SK-N-MC (cell line): ENCODE measurements around the gene RHOA.

Experiments used
- DNase-seq: peaks from one replicate; pipeline ENCODE4 v3.0.0-alpha.2; 2011; ENCODE audit warnings: low read depth, low spot score
- H3K27ac ChIP-seq: fragments of 200-600 bp; sonication (generic); 2 replicates; pipeline ENCODE4 v1.5.1; 2016; ENCODE audit warnings: mixed run types
- H3K36me3 ChIP-seq: fragments of 200-600 bp; sonication (generic); 2 replicates; pipeline ENCODE4 v1.6.1; 2017; ENCODE audit warnings: antibody characterized with exemption, low read length, mixed read lengths; ENCODE audit not compliant: insufficient read depth
- H3K4me3 ChIP-seq: fragments of 200-600 bp; sonication (generic); 2 replicates; pipeline ENCODE4 v1.5.1; 2016
- H3K9ac ChIP-seq: fragments of 200-600 bp; sonication (generic); 2 replicates; pipeline ENCODE4 v1.8.0; 2017; ENCODE audit warnings: mixed run types, mixed read lengths; ENCODE audit not compliant: insufficient read length
- H3K9me3 ChIP-seq: fragments of 200-600 bp; sonication (generic); 2 replicates; pipeline ENCODE4 v1.6.1; 2017; ENCODE audit warnings: low read depth, mild to moderate bottlenecking, antibody characterized with exemption, low read length, moderate library complexity, mixed read lengths
- EZH2 ChIP-seq: fragments of 200-600 bp; sonication (generic); IDR thresholded peaks from one replicate; pipeline ENCODE4 v1.6.1; 2017; ENCODE audit warnings: antibody characterized with exemption
- FOXP2 ChIP-seq: optimal IDR thresholded peaks from 2 replicates; pipeline ENCODE3; 2011; ENCODE audit warnings: mild to moderate bottlenecking, moderate library complexity; ENCODE audit not compliant: insufficient read depth; ENCODE audit errors: extremely low read length, control extremely low read depth
- POLR2AphosphoS5 ChIP-seq: IDR thresholded peaks from 2 replicates; pipeline ENCODE4 v1.6.1; 2012; ENCODE audit warnings: mild to moderate bottlenecking, low read depth, low read length, borderline replicate concordance

Gene RHOA

GRCh38 chr3:49434731-49435130 is 23.0 kb upstream of the RHOA start:
- H3K9ac ChIP-seq: no peak overlapping the region
- no peak for TF ChIP-seq POLR2AphosphoS5
- TF ChIP-seq FOXP2: no peak
- no peak for TF ChIP-seq EZH2
- no peak overlapping the region for H3K4me3 ChIP-seq
- H3K9me3 ChIP-seq: no peaks in the 10 kb centered on the region
- no peak overlapping the region for H3K27ac ChIP-seq
- no peaks in the 10 kb centered on the region for H3K36me3 ChIP-seq
- DNase-seq: no peak

GRCh38 chr3:49428752-49429080 is 16.9 kb upstream of the RHOA start:
- H3K4me3 ChIP-seq: peak overlapping the region; percentile 81
- peak overlapping the region; percentile 77 for H3K9ac ChIP-seq
- no peak overlapping the region for H3K27ac ChIP-seq
- TF ChIP-seq FOXP2: no peak
- TF ChIP-seq EZH2: no peak
- TF ChIP-seq POLR2AphosphoS5: no peak
- H3K9me3 ChIP-seq: no peaks in the 10 kb centered on the region
- H3K36me3 ChIP-seq: no peaks in the 10 kb centered on the region
- no peak for DNase-seq

GRCh38 chr3:49427586-49427985 is 15.8 kb upstream of the RHOA start:
- no peaks in the 10 kb centered on the region for H3K36me3 ChIP-seq
- no peak overlapping the region for H3K4me3 ChIP-seq
- TF ChIP-seq FOXP2 (no peak), POLR2AphosphoS5 (no peak), EZH2 (no peak)
- H3K27ac ChIP-seq: no peak overlapping the region
- no peak for DNase-seq
- no peak overlapping the region for H3K9ac ChIP-seq
- no peaks in the 10 kb centered on the region for H3K9me3 ChIP-seq

- no peaks in the 10 kb centered on the region for H3K9me3 ChIP-seq
- no peak overlapping the region for H3K4me3 ChIP-seq
- no peak for DNase-seq
- H3K9ac ChIP-seq: no peak overlapping the region
- no peak overlapping the region for H3K27ac ChIP-seq
- no peak for TF ChIP-seq POLR2AphosphoS5
- H3K36me3 ChIP-seq: no peaks in the 10 kb centered on the region
These were observed 13.0 kb upstream of the RHOA start for GRCh38 chr3:49424816-49425215.

- Histone ChIP-seq H3K9ac (no peak within 1 kb of the TSS), H3K27ac (no peak within 1 kb of the TSS), H3K36me3 (no peaks in the 10 kb centered on the region), H3K9me3 (no peaks in the 10 kb centered on the region), H3K4me3 (no peak within 1 kb of the TSS)
- no peak for TF ChIP-seq POLR2AphosphoS5
- no peak for TF ChIP-seq EZH2
- no peak for TF ChIP-seq FOXP2
- DNase-seq: no peak
These were observed 10.8 kb upstream of the RHOA start, which contains the start of gene AMT for GRCh38 chr3:49422379-49423248. TSS of gene AMT (minus strand) at chr3:49422473. CDS start at chr3:49422450, 23 bp downstream.

GRCh38 chr3:49421890-49422378 is 10.2 kb upstream of the RHOA start:
- Histone ChIP-seq H3K9me3 (no peaks in the 10 kb centered on the region), H3K9ac (no peak overlapping the region), H3K36me3 (no peaks in the 10 kb centered on the region), H3K27ac (no peak overlapping the region), H3K4me3 (no peak overlapping the region)
- TF ChIP-seq EZH2: no peak
- no peak for DNase-seq

GRCh38 chr3:49417516-49418120 is 5.8 kb upstream of the RHOA start:
- Histone ChIP-seq H3K27ac (no peak overlapping the region), H3K9me3 (no peaks in the 10 kb centered on the region), H3K36me3 (no peaks in the 10 kb centered on the region; the same call in 1 of the 2 replicates), H3K4me3 (no peak overlapping the region), H3K9ac (no peak overlapping the region)
- DNase-seq: no peak
- TF ChIP-seq FOXP2 (no peak), EZH2 (no peak), POLR2AphosphoS5 (no peak)

GRCh38 chr3:49416867-49417266 is 5.1 kb upstream of the RHOA start:
- Histone ChIP-seq H3K27ac (no peak overlapping the region), H3K9me3 (no peaks in the 10 kb centered on the region), H3K4me3 (no peak overlapping the region), H3K36me3 (no peaks in the 10 kb centered on the region; the same call in 1 of the 2 replicates), H3K9ac (no peak overlapping the region)
- TF ChIP-seq EZH2 (no peak), FOXP2 (no peak), POLR2AphosphoS5 (no peak)
- DNase-seq: no peak
